Stimulated activated CD8-positive, alpha-beta memory T cell treated with anti-CD3 and anti-CD28 coated beads, Interleukin-4, amount 100 ng/mL, for 48 hours (primary cell): ENCODE data around the gene INO80C.
A peak's percentile ranks its signal among the peaks of the same experiment; 100 is the strongest.

Source experiments
- DNase-seq: peaks from one replicate; pipeline ENCODE4 v3.0.0-alpha.2; 2020

INO80C gene

DNA sequence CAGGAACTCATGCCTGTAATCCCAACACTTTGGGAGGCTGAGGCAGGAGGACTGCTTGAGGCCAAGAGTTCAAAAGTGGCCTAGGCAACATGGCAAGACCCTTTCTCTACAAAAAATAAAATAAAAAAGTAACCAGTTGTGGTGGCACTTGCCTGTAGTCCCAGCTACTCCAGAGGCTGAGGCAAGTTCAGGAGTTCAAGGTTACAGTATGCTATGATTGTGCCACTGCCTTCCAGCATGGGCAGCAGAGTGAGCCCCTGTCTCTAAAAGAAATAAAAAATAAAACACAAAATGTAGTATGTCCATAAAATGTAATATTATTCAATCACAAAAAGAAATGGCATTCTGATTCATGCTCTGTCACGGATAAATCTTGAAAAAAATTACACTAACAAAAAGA, 11.9 kb downstream of the INO80C start:
- DNase-seq: no peak

DNA sequence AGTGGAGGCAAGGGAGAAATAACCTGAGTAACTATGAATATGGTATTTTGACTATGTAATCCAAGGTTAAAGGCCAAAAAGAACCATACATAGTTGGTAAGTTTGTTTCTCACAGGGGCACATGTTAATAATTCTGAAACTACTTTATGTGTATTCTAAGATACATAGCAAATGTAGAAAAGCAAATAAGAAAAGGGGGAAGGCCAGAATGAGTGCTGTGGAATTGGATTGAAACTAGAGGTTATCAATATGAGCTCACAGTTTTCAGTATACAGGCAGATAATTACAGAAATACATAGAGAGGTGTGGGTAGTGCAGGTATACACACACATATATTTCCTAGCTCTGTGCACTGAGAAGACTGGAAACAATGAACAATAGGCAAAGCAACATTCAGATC, 13.7 kb downstream of the INO80C start:
- DNase-seq: no peak

- no peak for DNase-seq
Measured at GRCh38 chr18:35481960-35482366, 15.8 kb downstream of the INO80C start.

GRCh38 chr18:35479911-35480586, 17.7 kb downstream of the INO80C start:
- no peak for DNase-seq

DNA sequence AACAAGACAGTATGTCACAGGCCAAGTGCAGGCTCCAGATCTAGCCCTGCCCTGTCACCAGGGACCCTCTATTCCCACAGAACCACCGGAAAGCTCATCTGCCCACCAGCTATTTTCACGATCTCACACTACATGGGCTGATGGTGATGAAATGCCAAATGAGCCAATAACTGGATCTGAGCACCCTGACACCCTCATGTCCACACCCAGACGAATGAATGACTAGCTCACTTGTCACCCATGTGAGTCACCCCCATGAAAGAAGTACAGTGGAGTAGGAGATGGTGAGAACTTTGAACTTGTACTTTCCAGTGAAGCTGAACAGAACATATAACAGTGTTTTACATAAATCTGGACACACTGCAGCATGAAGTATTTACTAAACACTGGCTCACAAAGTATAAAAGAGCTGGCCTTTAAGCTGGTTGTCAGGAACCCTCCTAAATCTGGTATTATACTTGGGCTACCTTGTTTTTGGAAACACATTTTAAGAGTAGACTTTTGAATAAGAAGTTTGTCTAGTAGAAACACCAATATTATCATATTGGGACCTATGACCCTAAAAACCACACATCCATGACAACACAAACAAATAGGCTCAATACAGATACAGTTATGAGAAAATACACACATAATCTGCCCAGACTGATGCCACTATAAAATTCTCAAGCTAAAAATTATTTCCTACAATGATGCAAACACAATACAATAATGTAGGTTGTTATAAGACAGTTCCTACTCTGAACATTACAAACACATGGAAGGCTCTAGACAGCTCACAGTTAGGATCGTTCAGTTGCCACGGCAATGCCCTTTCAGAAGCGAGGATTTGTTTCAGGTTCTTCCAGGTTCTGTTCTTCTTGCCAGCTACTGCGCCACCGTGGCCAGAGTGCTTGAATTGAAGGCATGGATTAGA, 19.0 kb downstream of the INO80C start:
- DNase-seq: peak; percentile 62

DNA sequence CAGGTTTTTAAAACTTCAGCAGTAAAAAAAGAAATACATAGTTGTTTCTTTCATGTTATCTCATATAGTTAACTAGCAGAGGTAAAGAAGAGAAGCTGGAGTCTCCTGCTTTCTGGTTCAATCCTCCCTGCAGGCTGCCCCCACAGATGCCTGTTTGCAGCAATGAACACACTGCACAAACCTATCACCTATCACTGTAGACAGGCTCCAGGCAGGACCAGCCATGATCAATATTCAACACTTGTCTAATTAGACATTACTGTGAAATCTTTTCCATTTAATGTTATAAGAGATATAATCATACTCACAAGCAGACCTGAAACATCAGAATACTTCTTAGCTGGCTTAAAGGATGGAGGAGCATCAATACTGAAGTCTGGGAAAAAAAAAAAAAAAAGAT, 19.8 kb downstream of the INO80C start:
- DNase-seq: no peak

DNA sequence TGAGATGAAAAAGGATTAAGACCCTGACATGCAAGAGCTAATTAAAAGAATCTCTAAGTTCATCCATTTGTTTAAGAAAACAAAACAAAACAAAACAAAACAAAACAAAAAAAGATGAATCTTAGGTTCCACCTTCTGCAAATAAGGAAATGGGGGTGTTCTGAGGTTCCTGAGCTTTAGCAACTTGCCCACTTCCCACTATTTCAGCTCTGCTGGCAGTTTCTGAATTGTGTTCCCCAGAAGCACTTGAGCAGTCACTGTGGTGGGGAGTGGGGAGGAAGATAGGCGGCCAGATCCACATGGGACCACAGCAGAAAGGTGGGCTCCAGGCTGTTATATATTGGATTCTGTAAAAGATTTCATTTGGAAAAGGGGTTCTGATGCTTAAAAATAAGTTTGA, 20.3 kb downstream of the INO80C start:
- DNase-seq: no peak

DNA sequence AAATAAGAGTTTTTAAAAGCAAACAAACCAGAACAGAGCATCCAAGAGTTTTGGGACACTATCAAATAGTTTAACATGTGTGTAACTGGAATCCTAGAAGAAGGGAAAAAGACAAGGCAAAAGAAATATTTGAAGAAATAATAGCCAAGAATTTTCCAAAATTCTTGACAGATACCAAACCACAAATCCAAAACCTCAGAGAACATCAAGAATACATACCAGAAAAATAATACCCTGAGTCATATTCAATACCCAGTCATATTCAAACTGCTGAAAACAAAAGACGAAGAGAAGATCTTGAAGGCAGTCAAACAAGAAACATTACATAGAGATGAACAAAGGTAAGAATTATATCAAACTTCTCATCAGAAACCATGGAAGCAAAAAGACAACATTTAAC, 22.9 kb downstream of the INO80C start:
- DNase-seq: no peak

- no peak for DNase-seq
Measured at GRCh38 chr18:35473562-35473961, 24.2 kb downstream of the INO80C start.

- DNase-seq: no peak
Measured at GRCh38 chr18:35470435-35470834, 27.3 kb downstream of the INO80C start.

- no peak for DNase-seq
Measured at GRCh38 chr18:35469725-35470124, 28.0 kb downstream of the INO80C start.

DNA sequence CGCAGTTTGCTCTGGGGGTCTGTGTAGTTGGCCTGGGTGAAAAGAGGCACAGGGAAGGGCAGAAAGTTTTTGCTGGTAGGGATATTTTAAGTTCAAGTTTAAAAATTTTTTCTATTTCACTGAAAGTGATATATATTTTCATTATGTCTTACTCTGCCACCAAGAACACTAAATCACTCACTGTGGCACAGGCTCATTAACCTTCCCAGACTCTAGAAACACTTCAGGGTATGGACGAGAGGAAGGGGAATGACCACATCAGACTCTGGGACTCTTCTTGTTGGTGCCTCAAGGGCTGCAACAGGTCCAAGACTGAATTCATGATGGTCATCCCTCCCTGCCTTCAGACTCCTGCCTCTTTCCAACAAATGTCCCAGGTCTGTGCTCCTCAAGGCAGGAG, 29.0 kb downstream of the INO80C start:
- DNase-seq: no peak

DNA sequence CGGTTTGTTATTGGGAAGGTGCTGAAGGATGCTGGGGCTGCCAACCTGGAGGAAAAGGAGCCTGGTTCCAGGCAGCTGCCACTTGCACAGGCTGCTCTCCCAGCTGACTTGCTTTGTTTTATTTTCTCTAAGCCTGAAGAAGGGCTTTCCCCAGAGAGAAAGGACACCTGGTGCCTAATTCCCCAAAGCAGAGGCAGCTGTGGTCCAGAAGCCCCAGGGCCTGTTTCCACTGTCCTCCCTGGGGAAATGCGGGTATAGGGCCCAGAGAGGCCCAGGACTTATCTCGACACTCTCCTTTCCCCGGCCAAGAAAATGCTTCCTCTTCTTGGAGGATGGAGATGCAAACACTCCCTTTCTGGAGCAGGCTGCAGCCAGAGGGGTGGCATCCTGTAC, 30.1 kb downstream of the INO80C start:
- DNase-seq: no peak

DNA sequence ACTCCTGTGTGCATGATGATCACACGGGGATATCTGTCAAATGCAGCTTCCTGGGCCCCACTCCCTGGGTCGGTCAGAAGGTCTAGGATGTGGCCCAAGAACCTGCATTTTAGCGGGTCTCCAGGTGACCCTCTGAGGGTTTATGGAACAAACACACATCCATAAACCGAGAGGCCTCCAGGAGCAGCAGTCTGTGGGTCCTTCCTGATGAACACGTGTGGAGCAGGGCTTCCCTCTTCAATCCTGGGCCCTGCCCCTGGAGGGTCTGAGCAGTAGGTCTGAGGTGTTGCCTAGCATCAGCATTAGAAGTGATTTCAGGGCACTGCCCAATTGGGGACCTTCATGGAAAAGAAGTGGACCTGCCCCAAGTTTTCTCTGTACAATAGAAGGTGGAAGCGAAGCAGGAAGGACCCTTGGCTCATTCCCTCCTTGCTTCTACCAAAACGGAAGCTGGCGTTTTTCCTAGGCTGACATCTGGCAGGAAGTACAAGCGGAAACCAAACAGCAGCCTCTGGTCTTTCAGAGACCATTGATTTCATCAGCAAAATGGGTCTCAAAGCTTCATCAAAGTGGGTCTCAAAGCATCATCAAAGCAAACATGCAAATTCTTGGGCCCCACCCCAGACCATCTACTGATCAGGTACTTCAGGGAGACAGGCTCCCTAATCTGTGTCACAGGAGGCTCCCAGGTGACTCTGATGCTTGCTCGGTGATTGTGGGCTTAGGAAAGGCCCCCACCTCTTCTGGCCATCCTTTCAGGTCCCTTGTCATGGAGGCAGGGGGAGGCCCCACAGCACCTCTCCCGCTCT, 30.7 kb downstream of the INO80C start:
- no peak for DNase-seq

- no peak for DNase-seq
Measured at GRCh38 chr18:35466334-35466733, 31.4 kb downstream of the INO80C start.

DNA sequence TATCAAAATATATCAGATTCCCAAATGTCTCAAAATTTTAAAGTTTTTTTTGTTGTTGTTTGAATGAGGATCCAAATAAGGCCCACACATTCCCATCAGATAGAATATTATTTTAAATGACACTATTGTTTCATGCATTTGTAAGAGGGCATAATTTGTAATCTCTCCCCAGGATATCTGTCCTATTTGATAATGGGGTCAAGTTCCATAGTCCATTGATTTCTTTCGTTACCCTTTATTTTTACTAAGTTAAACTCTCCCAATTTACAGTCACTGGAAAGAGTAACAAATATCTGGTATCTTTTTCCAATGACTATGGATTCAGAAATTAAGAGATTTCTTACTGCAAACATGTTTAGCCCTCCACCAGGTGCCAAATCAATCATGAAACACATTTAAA, 32.4 kb downstream of the INO80C start:
- DNase-seq: no peak

GRCh38 chr18:35464831-35465279, 32.9 kb downstream of the INO80C start:
- DNase-seq: no peak

- no peak for DNase-seq
Measured at GRCh38 chr18:35463827-35464226, 33.9 kb downstream of the INO80C start.

DNA sequence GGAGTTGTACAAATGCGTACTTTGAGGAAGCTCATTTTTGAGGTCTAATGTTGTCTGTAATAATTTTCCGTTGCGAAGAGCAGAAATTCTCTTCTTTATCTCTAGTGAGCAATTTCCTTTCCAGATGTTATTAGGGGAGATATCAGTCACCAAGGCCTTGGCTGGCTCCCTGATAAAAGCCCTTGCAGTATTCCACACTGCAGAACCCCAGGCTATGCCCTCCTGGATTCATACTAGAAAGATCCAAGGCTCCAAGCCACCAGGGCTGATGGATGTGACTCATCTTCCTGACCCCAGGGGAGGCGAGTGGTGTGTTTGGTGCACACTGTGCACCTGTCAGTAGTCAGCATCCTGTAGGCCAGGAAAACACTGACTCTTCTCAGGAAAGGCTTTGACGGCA, 34.7 kb downstream of the INO80C start:
- no peak for DNase-seq

- DNase-seq: no peak
Measured at GRCh38 chr18:35460736-35461161, 37.0 kb downstream of the INO80C start.

DNA sequence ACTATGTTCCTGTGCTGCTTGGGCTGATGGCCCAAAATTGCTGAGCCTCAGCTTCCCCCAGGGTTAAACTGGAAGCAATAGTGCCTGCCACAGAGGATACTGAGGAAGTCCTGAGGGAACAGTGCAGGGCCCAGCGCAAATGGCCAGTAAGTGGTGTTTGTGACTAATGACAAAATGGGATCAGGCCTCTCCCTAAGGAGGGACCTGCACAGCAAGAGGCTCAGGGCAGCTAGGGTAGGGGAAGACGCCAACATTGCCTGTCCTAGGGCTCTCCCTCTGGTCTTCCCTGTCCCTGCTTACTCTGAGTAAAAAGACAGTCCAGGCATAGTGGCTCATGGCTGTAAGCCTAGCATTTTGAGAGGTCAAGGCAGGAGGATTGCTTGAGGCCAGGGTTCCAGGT, 37.8 kb downstream of the INO80C start:
- DNase-seq: no peak

DNA sequence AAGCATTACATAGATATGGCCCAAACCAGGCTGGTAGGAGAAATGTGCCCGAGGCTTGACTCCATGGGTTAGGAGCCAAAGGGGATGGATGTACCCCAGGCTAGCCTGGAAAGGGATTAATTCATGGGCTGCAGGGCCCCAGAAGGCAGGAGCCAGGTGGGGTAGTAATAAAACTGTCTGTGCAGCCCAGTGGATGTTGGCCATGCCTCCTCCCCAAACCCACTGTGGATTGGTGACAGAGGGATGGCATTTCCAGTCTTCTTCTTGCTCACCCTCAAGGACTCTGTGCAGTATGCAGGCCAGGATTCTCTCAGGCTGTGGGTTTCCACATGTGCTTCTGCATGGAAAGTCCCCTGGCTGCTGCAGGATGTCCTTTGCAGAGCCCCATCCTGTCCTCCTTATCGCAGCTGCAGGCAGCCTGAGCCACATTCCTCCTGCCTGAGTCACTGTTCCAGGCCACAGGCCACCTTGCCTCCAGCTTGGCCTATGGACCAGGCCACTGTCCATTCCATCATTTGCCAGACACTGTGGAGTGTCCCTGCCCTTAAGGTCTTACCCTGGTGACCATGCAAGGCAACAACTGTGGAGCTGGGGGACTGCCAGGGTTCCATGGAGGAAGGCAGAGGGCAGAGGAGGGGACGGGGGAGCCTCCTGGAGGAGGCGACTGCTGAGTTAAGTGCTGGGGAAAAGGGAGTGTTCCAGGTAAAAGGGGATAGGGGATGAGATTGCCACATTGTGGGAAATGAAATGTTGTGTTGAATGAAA, 38.9 kb downstream of the INO80C start:
- DNase-seq: no peak

- DNase-seq: no peak
Measured at GRCh38 chr18:35458271-35458670, 39.5 kb downstream of the INO80C start.
